ENCODE results near the gene ELF4.
A peak's percentile ranks its signal among the peaks of the same experiment; 100 is the strongest.

Gene ELF4

DNA sequence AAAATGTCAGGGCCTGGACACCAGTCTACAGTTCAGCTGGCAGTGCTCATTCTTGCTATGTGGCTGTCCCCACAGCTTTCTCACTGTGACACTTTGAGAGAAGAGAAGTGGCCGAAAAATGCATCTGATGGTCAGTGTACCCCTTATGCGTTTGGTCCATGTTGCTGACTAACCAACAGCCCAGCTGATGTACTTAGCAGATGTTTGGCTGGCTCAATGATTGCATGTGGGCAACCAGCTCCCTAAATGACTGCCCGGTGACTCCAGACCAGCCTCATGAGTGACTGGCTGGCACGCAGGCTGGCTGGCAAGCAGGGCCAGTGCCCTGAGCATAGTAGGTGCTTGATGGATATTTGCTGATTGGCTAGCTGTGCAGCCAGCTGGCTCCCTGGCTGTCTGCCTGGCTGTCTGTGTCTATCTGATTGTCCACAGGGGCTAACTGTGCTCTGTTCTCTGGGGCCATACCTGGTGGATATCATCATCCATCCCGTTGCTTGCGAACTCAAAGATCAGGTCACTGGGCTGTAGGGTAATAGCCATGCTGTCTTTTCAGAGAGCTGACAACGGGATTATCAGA is 29.4 kb downstream of the ELF4 start:
- Histone ChIP-seq H3K27ac (ENCODE audit: extremely low read depth, low read depth, low read length) (no peak overlapping the region), H3K9me3 (ENCODE audit: control insufficient read depth, insufficient read depth, low read depth, low read length) (no peaks in the 10 kb centered on the region), H3K36me3 (ENCODE audit: control insufficient read depth in 2 of 2, insufficient read depth in 1 of 2, low read length in 2 of 2) (peaks cover 0 to 4% of the 10 kb centered on the region in 2 experiments; a peak in 2 of 3 replicates), H3K4me3 (ENCODE audit: low read depth, low read length) (no peak overlapping the region), H3K4me1 (ENCODE audit: control insufficient read depth, insufficient read depth, low read length) (no peaks in the 10 kb centered on the region)
- POLR2A ChIA-PET = interaction anchor here (0.6 kb wide), 1 partner anchor 111 kb away, joined by 4 read pairs; no protein-coding TSS in a partner anchor
- CTCF ChIA-PET = interaction anchor here (0.8 to 5.2 kb wide), 13 partner anchors 13 to 165 kb away, joined by 3 to 72 read pairs (median 3); no protein-coding TSS in a partner anchor
- TF ChIP-seq FEZF1 (tag by site-specific recombination; IDR thresholded peaks at IDR 0.05) = no peak
- TF ChIP-seq ZNF366 (tag by site-specific recombination; conservative IDR thresholded peaks at IDR 0.05) = no peak
- TF ChIP-seq, protein P1, sequence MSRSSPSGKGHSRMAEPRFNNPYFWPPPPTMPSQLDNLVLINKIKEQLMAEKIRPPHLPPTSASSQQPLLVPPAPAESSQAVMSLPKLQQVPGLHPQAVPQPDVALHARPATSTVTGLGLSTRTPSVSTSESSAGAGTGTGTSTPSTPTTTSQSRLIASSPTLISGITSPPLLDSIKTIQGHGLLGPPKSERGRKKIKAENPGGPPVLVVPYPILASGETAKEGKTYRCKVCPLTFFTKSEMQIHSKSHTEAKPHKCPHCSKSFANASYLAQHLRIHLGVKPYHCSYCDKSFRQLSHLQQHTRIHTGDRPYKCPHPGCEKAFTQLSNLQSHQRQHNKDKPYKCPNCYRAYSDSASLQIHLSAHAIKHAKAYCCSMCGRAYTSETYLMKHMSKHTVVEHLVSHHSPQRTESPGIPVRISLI (tag by site-specific recombination; IDR thresholded peaks at IDR 0.05) = no peak
- no peak for TF ChIP-seq ZBTB7A (tag by site-specific recombination; IDR thresholded peaks at IDR 0.05; ENCODE audit: low read depth)
- no peak for TF ChIP-seq GLIS1 (tag by site-specific recombination; IDR thresholded peaks at IDR 0.05)
- no peak for TF ChIP-seq ZBTB17 (tag by site-specific recombination; IDR thresholded peaks at IDR 0.05)
- no peak for TF ChIP-seq ZNF335 (tag by site-specific recombination; conservative IDR thresholded peaks at IDR 0.05)

DNA sequence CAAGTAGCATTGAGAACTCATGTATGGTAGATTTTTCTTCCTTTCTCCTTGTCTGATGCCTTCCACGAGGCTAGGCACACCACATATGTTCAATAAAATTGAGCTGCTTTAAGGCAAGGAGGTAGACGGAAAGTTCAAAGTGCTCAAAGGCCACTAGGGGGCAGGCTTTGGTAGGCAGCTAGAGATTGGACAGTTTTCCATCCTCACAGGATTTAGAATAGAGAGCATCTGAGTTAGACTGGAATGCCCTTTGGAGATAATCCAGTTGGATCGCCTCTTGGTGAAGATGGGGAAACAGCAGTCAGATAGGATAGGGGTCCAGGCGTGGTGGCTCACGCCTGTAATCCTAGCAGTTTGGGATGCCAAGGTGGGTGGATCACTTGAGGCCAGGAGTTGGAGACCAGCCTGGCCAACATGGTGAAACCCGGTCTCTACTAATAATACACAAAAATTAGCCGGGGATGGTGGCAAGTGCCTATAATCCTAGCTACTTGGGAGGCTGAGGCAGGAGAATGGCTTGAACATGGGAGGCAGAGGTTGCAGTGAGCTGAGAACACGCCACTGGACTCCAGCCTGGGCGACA is 30.4 kb downstream of the ELF4 start:
- Histone ChIP-seq H3K4me3 (ENCODE audit: low read depth, low read length) (no peak overlapping the region), H3K9me3 (ENCODE audit: control insufficient read depth, insufficient read depth, low read depth, low read length) (no peaks in the 10 kb centered on the region), H3K27ac (ENCODE audit: extremely low read depth, low read depth, low read length) (no peak overlapping the region), H3K36me3 (ENCODE audit: control insufficient read depth in 2 of 2, insufficient read depth in 1 of 2, low read length in 2 of 2) (peaks cover 0 to 4% of the 10 kb centered on the region in 2 experiments; a peak in 2 of 3 replicates), H3K4me1 (ENCODE audit: control insufficient read depth, insufficient read depth, low read length) (no peaks in the 10 kb centered on the region)
- CTCF ChIA-PET = interaction anchor here (0.5 to 5.2 kb wide), 38 partner anchors 9 to 837 kb away, joined by 3 to 72 read pairs (median 3); no protein-coding TSS in a partner anchor
- POLR2A ChIA-PET = interaction anchor here (0.5 to 1.1 kb wide), 3 partner anchors 42 to 85 kb away, joined by 3 read pairs; partner anchors contain the start of gene AIFM1
- TF ChIP-seq, protein P2, sequence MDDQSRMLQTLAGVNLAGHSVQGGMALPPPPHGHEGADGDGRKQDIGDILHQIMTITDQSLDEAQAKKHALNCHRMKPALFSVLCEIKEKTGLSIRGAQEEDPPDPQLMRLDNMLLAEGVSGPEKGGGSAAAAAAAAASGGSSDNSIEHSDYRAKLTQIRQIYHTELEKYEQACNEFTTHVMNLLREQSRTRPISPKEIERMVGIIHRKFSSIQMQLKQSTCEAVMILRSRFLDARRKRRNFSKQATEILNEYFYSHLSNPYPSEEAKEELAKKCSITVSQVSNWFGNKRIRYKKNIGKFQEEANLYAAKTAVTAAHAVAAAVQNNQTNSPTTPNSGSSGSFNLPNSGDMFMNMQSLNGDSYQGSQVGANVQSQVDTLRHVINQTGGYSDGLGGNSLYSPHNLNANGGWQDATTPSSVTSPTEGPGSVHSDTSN (CRISPR knock-in tag; IDR thresholded peaks at IDR 0.05) = no peak
- TF ChIP-seq ZBTB17 (tag by site-specific recombination; IDR thresholded peaks at IDR 0.05) (peak; percentile 79), ZNF558 (tag by site-specific recombination; IDR thresholded peaks at IDR 0.05) (no peak), CTCF (tag by site-specific recombination; IDR thresholded peaks at IDR 0.05) (peak; percentile 45; the same call in 1 of the 2 replicates), ZNF654 (tag by site-specific recombination; IDR thresholded peaks at IDR 0.05; ENCODE audit: low read depth) (peak; percentile 94)

GRCh38 chrX:130075777-130076176 is 34.5 kb downstream of the ELF4 start:
- Histone ChIP-seq H3K4me3 (ENCODE audit: low read depth, low read length) (no peak overlapping the region), H3K4me1 (ENCODE audit: control insufficient read depth, insufficient read depth, low read length) (no peaks in the 10 kb centered on the region), H3K36me3 (ENCODE audit: control insufficient read depth in 2 of 2, insufficient read depth in 1 of 2, low read length in 2 of 2) (peaks cover 0 to 20% of the 10 kb centered on the region in 2 experiments; a peak in 1 of 3 replicates), H3K27ac (ENCODE audit: extremely low read depth, low read depth, low read length) (no peak overlapping the region), H3K9me3 (ENCODE audit: control insufficient read depth, insufficient read depth, low read depth, low read length) (no peaks in the 10 kb centered on the region)
- ChIA-PET POLR2A (no interaction called here), CTCF (interaction anchor here (0.6 to 1.0 kb wide), 2 partner anchors 44 to 150 kb away, joined by 4 to 5 read pairs; no protein-coding TSS in a partner anchor)
- no peak for TF ChIP-seq ZNF747 (tag by site-specific recombination; IDR thresholded peaks at IDR 0.05)
- no peak for TF ChIP-seq ZNF391 (tag by site-specific recombination; IDR thresholded peaks at IDR 0.05; ENCODE audit: borderline replicate concordance, low read depth)
- no peak for TF ChIP-seq ZNF248 (tag by site-specific recombination; IDR thresholded peaks at IDR 0.05)
- no peak for TF ChIP-seq ZNF202 (tag by site-specific recombination; IDR thresholded peaks at IDR 0.05; ENCODE audit: borderline replicate concordance)
- no peak for TF ChIP-seq PRDM1 (tag by site-specific recombination; IDR thresholded peaks at IDR 0.05)
- TF ChIP-seq ZNF366 (tag by site-specific recombination; conservative IDR thresholded peaks at IDR 0.05) = no peak
- no peak for TF ChIP-seq ZNF112 (tag by site-specific recombination; IDR thresholded peaks at IDR 0.05)
